ENCODE results near the gene MINPP1.

MINPP1 gene

DNA sequence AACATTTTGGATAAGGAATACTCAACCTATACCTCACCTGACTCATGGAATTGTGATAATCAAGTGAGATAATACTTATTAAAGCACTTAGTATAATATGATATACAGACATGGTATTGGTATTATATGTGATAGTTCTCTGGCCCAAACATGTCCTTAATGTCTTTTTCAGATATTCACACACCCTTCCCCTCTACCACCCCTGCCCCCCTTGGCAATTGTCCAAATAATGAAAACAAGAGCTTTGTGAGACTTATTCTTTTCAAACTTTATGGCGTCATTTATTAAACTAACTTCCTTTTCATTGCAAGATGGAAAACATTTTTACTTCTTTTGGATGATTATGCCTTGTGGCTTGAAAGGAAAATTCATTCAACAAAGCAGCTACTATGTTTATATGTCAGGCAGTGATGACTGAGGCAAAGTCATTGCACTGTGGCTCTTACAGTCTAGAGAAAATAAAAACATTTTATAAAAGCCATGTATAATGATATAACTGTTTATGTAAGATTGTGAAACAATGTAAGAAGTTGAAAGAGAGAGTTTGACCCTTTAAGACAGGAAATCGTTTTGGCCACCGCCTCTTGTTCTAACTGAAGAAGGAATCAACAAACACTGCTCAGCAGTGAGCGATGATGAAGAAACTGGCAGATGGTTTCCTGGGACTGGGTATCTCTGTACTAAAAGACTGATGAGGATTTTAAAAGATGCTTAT is 27.4 kb downstream of the MINPP1 start:
- in situ Hi-C loops (cut with HindIII; ENCODE audit: low sequenced_read_pairs), result no loop called here
- TF ChIP-seq, protein P1, sequence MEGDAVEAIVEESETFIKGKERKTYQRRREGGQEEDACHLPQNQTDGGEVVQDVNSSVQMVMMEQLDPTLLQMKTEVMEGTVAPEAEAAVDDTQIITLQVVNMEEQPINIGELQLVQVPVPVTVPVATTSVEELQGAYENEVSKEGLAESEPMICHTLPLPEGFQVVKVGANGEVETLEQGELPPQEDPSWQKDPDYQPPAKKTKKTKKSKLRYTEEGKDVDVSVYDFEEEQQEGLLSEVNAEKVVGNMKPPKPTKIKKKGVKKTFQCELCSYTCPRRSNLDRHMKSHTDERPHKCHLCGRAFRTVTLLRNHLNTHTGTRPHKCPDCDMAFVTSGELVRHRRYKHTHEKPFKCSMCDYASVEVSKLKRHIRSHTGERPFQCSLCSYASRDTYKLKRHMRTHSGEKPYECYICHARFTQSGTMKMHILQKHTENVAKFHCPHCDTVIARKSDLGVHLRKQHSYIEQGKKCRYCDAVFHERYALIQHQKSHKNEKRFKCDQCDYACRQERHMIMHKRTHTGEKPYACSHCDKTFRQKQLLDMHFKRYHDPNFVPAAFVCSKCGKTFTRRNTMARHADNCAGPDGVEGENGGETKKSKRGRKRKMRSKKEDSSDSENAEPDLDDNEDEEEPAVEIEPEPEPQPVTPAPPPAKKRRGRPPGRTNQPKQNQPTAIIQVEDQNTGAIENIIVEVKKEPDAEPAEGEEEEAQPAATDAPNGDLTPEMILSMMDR (IDR thresholded peaks at IDR 0.05; ENCODE audit: low read depth, low read length, missing control alignments), result no peak
- no peak for DNase-seq (ENCODE audit: low read depth)
- no peak overlapping the region for H3K4me3 ChIP-seq (ENCODE audit: low read depth, low read length)

DNA sequence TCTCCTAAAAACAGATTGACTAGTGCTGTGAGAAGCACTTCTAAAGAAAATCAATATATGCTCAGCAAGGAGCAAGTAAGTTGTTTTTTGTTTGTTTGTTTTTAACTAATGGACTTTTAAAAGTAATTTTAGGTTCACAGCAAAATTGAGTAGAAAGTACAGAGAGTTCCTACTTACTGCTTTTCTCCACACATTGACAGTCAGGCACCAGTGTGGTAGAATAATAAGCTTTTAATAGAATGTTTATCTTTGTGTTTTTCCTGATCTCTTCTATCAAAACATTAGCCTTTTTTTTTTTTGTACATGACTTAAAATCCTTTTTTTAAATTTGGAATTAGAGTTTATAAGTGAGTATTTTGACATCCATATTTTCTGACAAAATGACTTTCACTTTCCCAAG is 28.0 kb downstream of the MINPP1 start:
- in situ Hi-C loops (cut with HindIII; ENCODE audit: low sequenced_read_pairs), result no loop called here
- no peak overlapping the region for H3K4me3 ChIP-seq (ENCODE audit: low read depth, low read length)
- TF ChIP-seq, protein P1 (IDR thresholded peaks at IDR 0.05; ENCODE audit: low read depth, low read length, missing control alignments), result no peak
- DNase-seq (ENCODE audit: low read depth), result no peak

DNA sequence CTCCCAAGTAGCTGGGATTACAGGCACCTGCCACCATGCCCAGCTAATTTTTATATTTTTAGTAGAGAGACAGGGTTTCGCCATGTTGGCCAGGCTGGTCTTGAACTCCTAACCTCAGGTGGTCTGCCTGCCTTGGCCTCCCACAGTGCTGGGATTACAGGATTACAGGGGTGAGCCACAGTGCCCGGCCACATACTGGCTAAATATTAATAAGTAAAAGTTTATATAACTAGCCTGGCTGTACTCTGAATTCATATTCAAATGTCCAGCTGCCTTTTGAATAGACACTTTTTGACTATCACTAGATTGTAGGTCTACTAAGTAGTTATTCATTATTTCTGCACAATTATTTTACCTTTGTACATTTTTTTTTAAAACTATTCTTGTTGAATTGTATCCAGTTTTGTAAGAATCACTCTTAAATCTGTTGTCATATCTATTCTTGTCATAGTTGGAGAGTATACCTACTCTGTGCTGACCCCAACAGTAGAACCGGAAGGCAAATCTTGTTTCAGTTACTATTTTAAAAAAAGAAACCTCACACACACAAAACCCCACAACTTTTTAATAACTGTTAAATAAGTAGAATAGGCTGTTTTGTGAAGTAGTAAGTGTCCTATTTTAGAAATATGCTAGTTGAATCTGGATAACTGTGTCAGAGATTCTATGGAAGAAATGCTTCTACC is 29.6 kb downstream of the MINPP1 start:
- DNase-seq (ENCODE audit: low read depth), result no peak
- no peak overlapping the region for H3K4me3 ChIP-seq (ENCODE audit: low read depth, low read length)
- in situ Hi-C loops (cut with HindIII; ENCODE audit: low sequenced_read_pairs), result no loop called here
- TF ChIP-seq, protein P1 (IDR thresholded peaks at IDR 0.05; ENCODE audit: low read depth, low read length, missing control alignments), result no peak

DNA sequence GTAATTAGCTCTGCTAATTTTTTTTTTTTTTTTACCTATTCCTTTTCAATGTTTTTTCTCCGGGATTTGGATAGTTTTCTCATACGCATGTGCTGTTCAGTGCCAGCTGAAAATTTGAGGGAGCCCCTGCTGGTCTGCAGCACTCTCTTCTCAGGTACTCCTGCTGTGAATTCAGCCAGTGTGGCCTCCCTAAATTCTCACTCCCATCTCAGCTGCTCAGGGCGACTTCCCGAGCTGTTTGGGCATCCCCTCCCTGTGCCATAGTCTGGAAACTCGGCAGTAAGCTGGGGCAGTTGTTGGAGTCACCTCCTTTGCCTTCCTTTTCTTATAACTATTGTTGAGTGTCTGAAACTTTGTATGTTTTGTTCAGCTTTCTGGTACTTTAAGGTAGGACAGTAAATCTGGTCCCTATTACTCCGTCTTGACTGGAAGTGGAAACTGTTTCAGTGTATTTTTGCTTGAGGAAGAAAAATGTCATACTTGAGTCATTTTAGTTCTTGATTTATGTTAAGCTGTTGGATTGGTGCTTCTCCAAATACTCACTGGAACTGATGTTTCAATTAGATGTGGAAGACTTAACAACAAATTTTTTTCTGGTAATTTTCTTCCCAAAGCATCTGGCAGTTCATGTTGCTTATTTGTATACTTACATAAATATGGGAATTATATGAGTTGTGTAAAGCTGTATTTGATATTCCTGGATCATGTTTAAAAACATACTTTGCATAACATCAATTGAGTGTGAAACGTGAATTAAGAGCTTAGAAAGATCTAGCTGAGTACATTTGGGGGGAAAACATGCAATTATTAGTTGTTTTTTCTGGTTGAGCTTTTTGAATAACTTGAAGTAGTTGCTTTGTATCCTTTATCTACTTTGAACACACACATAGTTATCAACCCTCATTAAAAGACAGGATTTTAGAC is 33.7 kb downstream of the MINPP1 start:
- H3K4me3 ChIP-seq (ENCODE audit: low read depth, low read length), result no peak overlapping the region
- TF ChIP-seq, protein P1 (IDR thresholded peaks at IDR 0.05; ENCODE audit: low read depth, low read length, missing control alignments), result no peak
- DNase-seq (ENCODE audit: low read depth), result no peak
- in situ Hi-C loops (cut with HindIII; ENCODE audit: low sequenced_read_pairs), result no loop called here

DNA sequence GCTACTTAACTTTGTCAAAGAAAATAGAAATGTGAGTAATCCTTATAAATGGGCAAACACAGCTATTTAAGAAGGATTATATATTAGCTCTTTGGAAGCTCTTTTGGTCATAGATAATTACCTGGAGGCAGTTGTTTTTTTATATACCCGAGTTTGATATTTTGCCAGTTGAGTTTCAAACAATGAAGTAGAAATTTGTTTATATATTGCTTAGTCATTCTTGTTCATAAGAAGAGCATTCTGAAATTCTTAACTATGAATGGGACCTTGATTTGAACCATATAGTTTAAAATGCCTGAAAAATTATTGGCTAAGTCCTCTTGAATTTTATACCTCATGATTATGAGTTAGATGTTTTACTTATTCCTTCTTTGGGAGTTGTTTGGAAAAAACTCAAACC is 36.4 kb downstream of the MINPP1 start:
- H3K4me3 ChIP-seq (ENCODE audit: low read depth, low read length), result no peak overlapping the region
- no peak for DNase-seq (ENCODE audit: low read depth)
- in situ Hi-C loops (cut with HindIII; ENCODE audit: low sequenced_read_pairs), result no loop called here
- TF ChIP-seq, protein P1 (IDR thresholded peaks at IDR 0.05; ENCODE audit: low read depth, low read length, missing control alignments), result no peak

- no peak overlapping the region for H3K4me3 ChIP-seq (ENCODE audit: low read depth, low read length)
- in situ Hi-C loops (cut with HindIII; ENCODE audit: low sequenced_read_pairs), result no loop called here
- TF ChIP-seq, protein P1 (IDR thresholded peaks at IDR 0.05; ENCODE audit: low read depth, low read length, missing control alignments), result no peak
- no peak for DNase-seq (ENCODE audit: low read depth)
These were observed 40.0 kb downstream of the MINPP1 start for GRCh38 chr10:87544721-87545120.

Measured in astrocyte of the cerebellum (primary cell).